HG02981 (cell line): ENCODE measurements around the gene SDK1.

Experiments
- ATAC-seq: cut with Tn5 transposase; IDR thresholded peaks from one replicate; pipeline ENCODE4 v1.9.1; 2021; ENCODE audit warnings: mild to moderate bottlenecking, moderate library complexity; ENCODE audit not compliant: unreplicated experiment

The SDK1 gene

GRCh38 chr7:3455806-3456595 lies 154.9 kb downstream of the SDK1 start:
- no peak for ATAC-seq

- ATAC-seq = no peak
Observed at GRCh38 chr7:3459111-3459510, 158.1 kb downstream of the SDK1 start.

- no peak for ATAC-seq
Observed at GRCh38 chr7:3461923-3462322, 160.9 kb downstream of the SDK1 start.

- ATAC-seq = no peak
Observed at GRCh38 chr7:3463696-3464095, 162.6 kb downstream of the SDK1 start.

- no peak for ATAC-seq
Observed at GRCh38 chr7:3464900-3465622, 164.0 kb downstream of the SDK1 start.

- no peak for ATAC-seq
Observed at GRCh38 chr7:3466261-3466660, 165.2 kb downstream of the SDK1 start.

- ATAC-seq = no peak
Observed at GRCh38 chr7:3469641-3470040, 168.6 kb downstream of the SDK1 start.

- no peak for ATAC-seq
Observed at GRCh38 chr7:3480197-3480596, 179.1 kb downstream of the SDK1 start.

- no peak for ATAC-seq
Observed at GRCh38 chr7:3481435-3481834, 180.4 kb downstream of the SDK1 start.

GRCh38 chr7:3482147-3482921 lies 181.3 kb downstream of the SDK1 start:
- ATAC-seq = no peak

- no peak for ATAC-seq
Observed at GRCh38 chr7:3486841-3487240, 185.8 kb downstream of the SDK1 start.

GRCh38 chr7:3488829-3489228 lies 187.8 kb downstream of the SDK1 start:
- ATAC-seq = no peak

GRCh38 chr7:3493499-3493898 lies 192.4 kb downstream of the SDK1 start:
- ATAC-seq = no peak

- ATAC-seq = no peak
Observed at GRCh38 chr7:3494947-3495346, 193.9 kb downstream of the SDK1 start.

GRCh38 chr7:3495530-3495929 lies 194.5 kb downstream of the SDK1 start:
- no peak for ATAC-seq

- ATAC-seq = no peak
Observed at GRCh38 chr7:3495954-3496353, 194.9 kb downstream of the SDK1 start.

GRCh38 chr7:3497796-3498195 lies 196.7 kb downstream of the SDK1 start:
- ATAC-seq = no peak

- ATAC-seq = no peak
Observed at GRCh38 chr7:3501671-3502070, 200.6 kb downstream of the SDK1 start.

- no peak for ATAC-seq
Observed at GRCh38 chr7:3504384-3504783, 203.3 kb downstream of the SDK1 start.

GRCh38 chr7:3510101-3511020 lies 209.3 kb downstream of the SDK1 start:
- no peak for ATAC-seq

- ATAC-seq = no peak
Observed at GRCh38 chr7:3517344-3517743, 216.3 kb downstream of the SDK1 start.
